Adrenal gland (tissue), 12 donors: ENCODE data around the gene ALDH1A3. TPM values are rescaled to one million over a fixed set of nuclear protein-coding genes. Genes with fewer than 3 reads are reported as not detected.

ENCODE experiments used
- DNase-seq, 7 donors: peaks; one replicate each; pipeline ENCODE4 v3.0.0-alpha.2; 2019 to 2020
- H3K27ac ChIP-seq, 5 donors: fragments of 200-600 bp; sonication (generic) in 4 of 5; 1 replicate in 3 of 5; 2 replicates in 2 of 5; pipeline versions ENCODE4 v1.5.1 to v1.8.0; 2016 to 2020; ENCODE audit warnings: mild to moderate bottlenecking in 1 of 5
- H3K27me3 ChIP-seq: fragments of 200-600 bp; 2 replicates; pipeline ENCODE4 v1.8.0; 2021
- H3K36me3 ChIP-seq, 2 donors: fragments of 200-600 bp; replicated peaks in 1 of 2; 1 replicate in 1 of 2; 2 replicates in 1 of 2; pipeline versions ENCODE4 v1.5.1 to v1.8.0; 2018 to 2022
- H3K4me1 ChIP-seq, 2 donors: fragments of 200-600 bp; replicated peaks in 1 of 2; 1 replicate in 1 of 2; 2 replicates in 1 of 2; pipeline versions ENCODE4 v1.5.1 to v1.8.0; 2018 to 2021
- H3K4me3 ChIP-seq, 4 donors: fragments of 200-600 bp; sonication (generic) in 3 of 4; one replicate each; pipeline ENCODE4 v1.5.1; 2016 to 2018
- H3K9me3 ChIP-seq, 3 donors: fragments of 200-600 bp; sonication (generic) in 1 of 3; replicated peaks in 1 of 3; 1 replicate in 2 of 3; 2 replicates in 1 of 3; pipeline versions ENCODE4 v1.5.1 to v1.8.0; 2016 to 2021
- POLR2A ChIP-seq, 2 donors: fragments of 450-650 bp; IDR thresholded peaks; one replicate each; pipeline ENCODE4 v1.6.1; 2017; ENCODE audit warnings: antibody characterized with exemption in 2 of 2, mild to moderate bottlenecking in 2 of 2, moderate library complexity in 1 of 2
- WGBS, 4 donors: extraction: QIAGEN DNeasy Blood & Tissue Kit in 2 of 4; methylation state at CpG; one replicate each; pipeline versions ENCODE4 v1.1.5 to v1.1.7; 2013 to 2017; 5-methylcytosine and 5-hydroxymethylcytosine counted together
- intact Hi-C, 2 donors: fragments of 100-400 bp; cut with DNase I; formaldehyde crosslinking; loops; one replicate each; pipeline versions ENCODE4 v1.14.1 to v1.15.0; 2022 to 2023
- polyA plus RNA-seq, 3 donors: library from polyadenylated mRNA; stranded (reverse); fragments of 200-250 nt in 2 of 3; fragments of 350-450 nt in 1 of 3; fragmentation: Illumina TruSeq in 1 of 3; extraction: RNeasy Lipid Tissue Mini Kit (QIAGEN cat#74804) in 1 of 3; gene quantifications; one replicate each; pipeline ENCODE4 v1.2.3, GENCODE V29; 2013 to 2014
- total RNA-seq, 9 donors: library from RNA; depleted of rRNA in 4 of 9; stranded (reverse); fragments of >200 nt in 4 of 9; fragments of 120-200 nt in 1 of 9; fragmentation: NEBNext Ultra II Directional in 1 of 9; extraction: Animal tissue kit (Norgen Biotek cat#: 25700) in 1 of 9; gene quantifications; one replicate each; pipeline versions ENCODE4 v1.1.0 to v1.2.4, GENCODE V29; 2013 to 2023
- TF ChIP-seq, protein P1 (sequence below), 6 experiments: fragments of 450-650 bp in 4 of 6; fragments of 200-600 bp in 2 of 6; sonication (generic) in 1 of 6; IDR thresholded peaks; 1 replicate in 5 of 6; 2 replicates in 1 of 6; pipeline versions ENCODE4 v1.5.1 to v1.8.0; 2016 to 2021; ENCODE audit warnings: antibody characterized with exemption in 6 of 6, mild to moderate bottlenecking in 2 of 6, moderate library complexity in 1 of 6
- donor health status: healthy with polysubstance abuse.
- donor health status: Bipolar disorder and iron deficiency.
- donor health status: DM: yes; HTN: yes; CAD: no.
- donor health status: DM: no; HTN: no; CAD: no.
- donor health status: DM: no; HTN: no; CAD: no.
- donor health status: DM: yes; HTN: yes; CAD: no.

The ALDH1A3 gene
- total and polyA plus RNA-seq, 12 donors, result 1.8 to 165 (median 30.5) TPM

DNA sequence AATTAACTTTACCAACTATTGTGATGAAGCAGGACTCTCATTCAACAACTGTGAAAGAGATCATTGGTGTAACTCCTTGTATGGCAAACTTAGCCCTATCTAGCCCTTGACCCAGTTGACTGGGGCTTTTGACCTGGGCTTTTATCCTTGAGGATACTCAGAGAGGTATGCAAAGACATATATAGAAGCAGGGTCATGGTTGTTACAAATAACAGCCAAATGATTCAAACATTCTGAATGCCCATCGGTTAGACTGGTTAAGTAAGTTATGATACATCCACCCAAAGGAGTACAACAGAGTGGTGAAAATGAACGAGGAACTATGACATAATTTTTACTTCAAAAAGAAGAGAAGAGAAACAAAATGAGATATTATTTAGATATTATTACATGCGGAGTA lies 38.2 kb upstream of the ALDH1A3 start:
- intact Hi-C loops, result no loop called here
- Histone ChIP-seq H3K27me3 (no peaks in the 10 kb centered on the region), H3K9me3 (no peaks in the 10 kb centered on the region), H3K27ac (no peak overlapping the region), H3K36me3 (no peaks in the 10 kb centered on the region), H3K4me1 (no peaks in the 10 kb centered on the region), H3K4me3 (no peak overlapping the region)
- WGBS, 4 donors, result 73 to 79% (median 77%) methylated on average over 3 of the region's 3 CpGs
- no peak for TF ChIP-seq POLR2A (IDR thresholded peaks at IDR 0.05)
- TF ChIP-seq, protein P1, sequence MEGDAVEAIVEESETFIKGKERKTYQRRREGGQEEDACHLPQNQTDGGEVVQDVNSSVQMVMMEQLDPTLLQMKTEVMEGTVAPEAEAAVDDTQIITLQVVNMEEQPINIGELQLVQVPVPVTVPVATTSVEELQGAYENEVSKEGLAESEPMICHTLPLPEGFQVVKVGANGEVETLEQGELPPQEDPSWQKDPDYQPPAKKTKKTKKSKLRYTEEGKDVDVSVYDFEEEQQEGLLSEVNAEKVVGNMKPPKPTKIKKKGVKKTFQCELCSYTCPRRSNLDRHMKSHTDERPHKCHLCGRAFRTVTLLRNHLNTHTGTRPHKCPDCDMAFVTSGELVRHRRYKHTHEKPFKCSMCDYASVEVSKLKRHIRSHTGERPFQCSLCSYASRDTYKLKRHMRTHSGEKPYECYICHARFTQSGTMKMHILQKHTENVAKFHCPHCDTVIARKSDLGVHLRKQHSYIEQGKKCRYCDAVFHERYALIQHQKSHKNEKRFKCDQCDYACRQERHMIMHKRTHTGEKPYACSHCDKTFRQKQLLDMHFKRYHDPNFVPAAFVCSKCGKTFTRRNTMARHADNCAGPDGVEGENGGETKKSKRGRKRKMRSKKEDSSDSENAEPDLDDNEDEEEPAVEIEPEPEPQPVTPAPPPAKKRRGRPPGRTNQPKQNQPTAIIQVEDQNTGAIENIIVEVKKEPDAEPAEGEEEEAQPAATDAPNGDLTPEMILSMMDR (IDR thresholded peaks at IDR 0.05), result no peak
- DNase-seq, result no peak

DNA sequence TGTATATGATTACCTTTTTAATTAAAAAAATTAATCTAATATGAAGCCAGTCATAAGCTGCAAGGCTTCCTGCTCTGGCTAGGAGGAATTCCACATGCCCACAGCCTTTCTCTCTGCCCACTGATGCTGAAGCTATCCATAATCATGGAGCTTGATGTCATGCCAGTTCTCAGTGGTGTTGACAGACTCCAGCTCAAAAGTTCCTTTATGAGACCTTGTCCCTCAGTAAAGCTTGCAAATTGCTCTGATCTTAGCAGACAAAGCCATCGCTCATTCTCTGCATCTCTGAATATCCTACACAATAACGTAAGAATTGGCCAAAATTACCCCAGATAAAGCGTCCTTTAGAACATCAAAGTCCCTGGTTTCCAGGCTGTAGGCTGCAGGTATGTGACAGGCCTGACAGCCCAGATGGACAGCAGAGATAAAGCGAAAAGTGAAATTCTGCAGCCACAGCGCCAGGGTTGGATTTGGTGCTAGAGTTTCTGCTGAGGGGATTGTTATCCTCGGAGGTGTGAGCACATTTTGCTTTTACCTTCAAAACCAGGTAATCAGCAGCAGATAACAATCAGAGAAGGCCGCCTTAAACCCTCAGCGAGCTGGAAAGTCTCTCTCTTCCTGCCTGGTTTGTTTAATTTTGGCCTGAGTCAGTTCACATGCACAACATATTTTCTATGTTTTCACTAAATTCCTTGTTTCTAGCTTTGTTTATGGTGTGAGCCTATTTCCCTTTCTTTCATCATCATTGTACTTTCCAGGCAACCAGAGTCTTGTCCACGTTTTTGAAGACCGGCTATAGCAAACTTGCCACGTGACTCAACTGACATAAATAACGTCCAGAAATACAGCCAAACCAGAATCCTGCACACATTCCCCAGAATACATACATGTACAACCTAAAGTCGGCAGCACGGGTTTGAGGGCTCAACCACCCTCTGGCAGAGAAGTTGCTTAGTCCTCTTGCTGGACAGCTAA lies 36.6 kb upstream of the ALDH1A3 start:
- TF ChIP-seq, protein P1 (IDR thresholded peaks at IDR 0.05), result no peak
- Histone ChIP-seq H3K9me3 (no peaks in the 10 kb centered on the region), H3K27ac (no peak overlapping the region), H3K27me3 (peaks cover 7% of the 10 kb centered on the region), H3K4me1 (no peaks in the 10 kb centered on the region), H3K4me3 (no peak overlapping the region), H3K36me3 (no peaks in the 10 kb centered on the region)
- DNase-seq, result no peak
- WGBS, 4 donors, result 68 to 73% (median 71%) methylated on average over 14 of the region's 14 CpGs
- intact Hi-C loops, result no loop called here

DNA sequence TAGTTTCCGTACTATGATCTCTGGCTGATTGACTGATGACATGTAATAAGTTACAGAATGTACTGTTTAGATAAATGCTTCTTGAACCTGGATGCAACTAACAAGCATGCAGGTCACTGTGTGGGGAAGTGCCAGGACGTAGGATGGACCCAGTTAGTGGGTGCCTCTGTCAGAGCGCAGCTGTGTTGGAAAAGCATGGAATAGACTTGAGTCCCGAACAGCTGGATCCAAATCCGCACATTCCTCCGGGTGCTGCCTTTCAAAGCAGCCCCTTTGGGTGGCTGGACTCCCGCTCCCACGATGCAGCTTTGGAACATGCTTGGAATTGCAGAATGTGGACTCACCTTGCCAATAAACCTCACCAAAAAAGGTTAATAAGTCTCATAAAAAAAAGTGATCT lies 35.5 kb upstream of the ALDH1A3 start:
- H3K36me3 ChIP-seq, result no peaks in the 10 kb centered on the region
- DNase-seq, result no peak
- TF ChIP-seq, protein P1 (IDR thresholded peaks at IDR 0.05), result no peak
- TF ChIP-seq POLR2A (IDR thresholded peaks at IDR 0.05), result no peak
- intact Hi-C loops, result no loop called here
- H3K27me3 ChIP-seq, result peaks cover 7% of the 10 kb centered on the region
- H3K27ac ChIP-seq, result no peak overlapping the region
- WGBS, 4 donors, result 72 to 77% (median 73%) methylated on average over 8 of the region's 8 CpGs
- H3K4me3 ChIP-seq, result no peak overlapping the region
- no peaks in the 10 kb centered on the region for H3K4me1 ChIP-seq
- no peaks in the 10 kb centered on the region for H3K9me3 ChIP-seq

DNA sequence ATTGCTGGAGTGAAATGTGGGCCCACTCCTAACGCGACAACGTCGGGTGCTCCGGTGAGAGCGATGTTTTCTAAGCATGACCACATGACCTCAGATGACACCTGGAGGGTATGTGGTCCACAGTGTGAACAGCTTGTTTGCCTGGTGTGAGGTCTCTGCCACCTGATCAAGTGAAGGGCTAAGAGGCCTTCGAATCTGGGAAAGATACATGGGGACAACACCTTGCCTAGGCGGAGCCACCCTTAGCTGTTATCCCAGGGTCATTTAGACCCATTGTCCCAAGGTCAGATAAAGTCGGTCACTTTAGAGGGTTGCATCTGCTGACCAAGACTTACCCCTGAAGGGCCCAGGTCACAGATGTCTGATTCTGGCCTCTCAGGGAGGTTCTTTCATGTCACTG lies 34.9 kb upstream of the ALDH1A3 start:
- intact Hi-C loops, result no loop called here
- Histone ChIP-seq H3K36me3 (no peaks in the 10 kb centered on the region), H3K9me3 (no peaks in the 10 kb centered on the region), H3K4me3 (no peak overlapping the region), H3K27me3 (peaks cover 11% of the 10 kb centered on the region), H3K4me1 (no peaks in the 10 kb centered on the region), H3K27ac (no peak overlapping the region)
- WGBS, 4 donors, result 80 to 95% (median 89%) methylated on average over 6 to 9 of the region's 9 CpGs
- TF ChIP-seq, protein P1 (IDR thresholded peaks at IDR 0.05), result no peak
- no peak for DNase-seq
